Upper lobe of right lung (tissue), 1 donor: Measurements from ENCODE around the gene ISG20. TPM values are rescaled to one million over a fixed set of nuclear protein-coding genes. Genes with fewer than 3 reads are reported as not detected.

ENCODE experiments used
- ATAC-seq: fragments of 200-7000 bp; cut with Tn5 transposase; one replicate; pipeline ENCODE4 v1.9.1; 2020; ENCODE audit warnings: mild to moderate bottlenecking, moderate library complexity
- DNase-seq: peaks from one replicate; pipeline ENCODE4 v3.0.0-alpha.2; 2020
- H3K27ac ChIP-seq: fragments of 200-600 bp; one replicate; pipeline ENCODE4 v1.8.0; 2022
- H3K27me3 ChIP-seq: fragments of 200-600 bp; one replicate; pipeline ENCODE4 v1.8.0; 2022; ENCODE audit warnings: mild to moderate bottlenecking
- H3K36me3 ChIP-seq: fragments of 200-600 bp; one replicate; pipeline ENCODE4 v1.8.0; 2022
- H3K4me1 ChIP-seq: fragments of 200-600 bp; one replicate; pipeline ENCODE4 v1.8.0; 2022
- H3K4me3 ChIP-seq: fragments of 200-600 bp; one replicate; pipeline ENCODE4 v1.8.0; 2022; ENCODE audit warnings: mild to moderate bottlenecking
- H3K9me3 ChIP-seq: fragments of 200-600 bp; one replicate; pipeline ENCODE4 v1.8.0; 2022
- CTCF ChIP-seq: fragments of 200-600 bp; IDR thresholded peaks from one replicate; pipeline ENCODE4 v1.8.0; 2022; ENCODE audit warnings: antibody characterized with exemption
- intact Hi-C: fragments of 100-400 bp; cut with DNase I; formaldehyde crosslinking; loops from one replicate; pipeline ENCODE4 v1.11.0; 2022
- total RNA-seq: library from RNA; stranded (reverse); fragmentation: NEBNext Ultra II Directional; extraction: Animal tissue kit (Norgen Biotek cat#: 25700); gene quantifications from one replicate; pipeline ENCODE4 v1.2.1, GENCODE V29; 2021
- donor health status: DM: no; HTN: yes; CAD: no; lungs with severe emphysema.

ISG20 gene
- total RNA-seq, 1 donor from 2014 or later, result 34.9 TPM

- no peaks in the 10 kb centered on the region for H3K4me1 ChIP-seq
- DNase-seq, result no peak
- no peak overlapping the region for H3K4me3 ChIP-seq
- TF ChIP-seq CTCF, result no peak
- no peaks in the 10 kb centered on the region for H3K36me3 ChIP-seq
- no peaks in the 10 kb centered on the region for H3K9me3 ChIP-seq
- H3K27ac ChIP-seq, result no peak overlapping the region
- ATAC-seq, result no peak
- H3K27me3 ChIP-seq, result no peaks in the 10 kb centered on the region
- intact Hi-C loops, result no loop called here
These were observed 20.4 kb downstream of the ISG20 start for GRCh38 chr15:88658972-88659931.

DNA sequence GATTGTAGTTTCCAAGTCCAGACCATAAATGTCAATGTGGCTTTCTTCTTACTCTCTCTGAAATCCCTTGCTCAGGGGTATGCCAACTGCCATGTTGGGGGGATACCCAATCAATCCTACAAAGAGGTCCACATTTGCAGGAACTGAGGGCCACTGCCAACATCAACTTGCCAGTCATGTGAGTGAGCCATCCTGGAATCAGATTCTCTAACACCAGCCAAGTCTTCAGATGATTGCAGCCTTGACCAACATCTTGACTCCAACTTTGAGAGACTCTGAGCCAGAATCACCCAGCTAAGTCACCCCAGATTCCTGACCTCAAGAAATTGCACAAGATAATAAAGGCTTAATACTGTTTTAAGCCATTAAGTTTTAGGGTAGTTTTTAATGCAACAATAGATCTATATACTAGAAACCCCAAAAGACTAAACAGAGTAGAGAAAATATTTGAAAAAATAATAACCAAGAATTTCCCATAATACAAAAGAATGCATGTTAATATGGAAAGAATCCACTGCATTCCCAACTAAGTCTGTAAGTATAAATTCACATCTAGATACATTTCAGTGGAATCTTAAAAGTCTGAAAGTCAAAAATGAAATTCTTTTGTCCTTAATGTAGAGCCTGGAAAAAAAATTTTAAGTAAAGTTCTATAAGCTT, 22.4 kb downstream of the ISG20 start:
- H3K27ac ChIP-seq, result no peak overlapping the region
- no peaks in the 10 kb centered on the region for H3K4me1 ChIP-seq
- no peak overlapping the region for H3K4me3 ChIP-seq
- no peaks in the 10 kb centered on the region for H3K36me3 ChIP-seq
- ATAC-seq (no peak), DNase-seq (no peak)
- no peak for TF ChIP-seq CTCF
- H3K27me3 ChIP-seq, result no peaks in the 10 kb centered on the region
- H3K9me3 ChIP-seq, result no peaks in the 10 kb centered on the region
- intact Hi-C loops, result no loop called here

- DNase-seq (no peak), ATAC-seq (no peak)
- TF ChIP-seq CTCF, result no peak
- intact Hi-C loops, result no loop called here
- H3K4me3 ChIP-seq, result no peak overlapping the region
- H3K27me3 ChIP-seq, result no peaks in the 10 kb centered on the region
- no peak overlapping the region for H3K27ac ChIP-seq
- no peaks in the 10 kb centered on the region for H3K36me3 ChIP-seq
- no peaks in the 10 kb centered on the region for H3K4me1 ChIP-seq
- no peaks in the 10 kb centered on the region for H3K9me3 ChIP-seq
These were observed 23.1 kb downstream of the ISG20 start for GRCh38 chr15:88661761-88662556.

DNA sequence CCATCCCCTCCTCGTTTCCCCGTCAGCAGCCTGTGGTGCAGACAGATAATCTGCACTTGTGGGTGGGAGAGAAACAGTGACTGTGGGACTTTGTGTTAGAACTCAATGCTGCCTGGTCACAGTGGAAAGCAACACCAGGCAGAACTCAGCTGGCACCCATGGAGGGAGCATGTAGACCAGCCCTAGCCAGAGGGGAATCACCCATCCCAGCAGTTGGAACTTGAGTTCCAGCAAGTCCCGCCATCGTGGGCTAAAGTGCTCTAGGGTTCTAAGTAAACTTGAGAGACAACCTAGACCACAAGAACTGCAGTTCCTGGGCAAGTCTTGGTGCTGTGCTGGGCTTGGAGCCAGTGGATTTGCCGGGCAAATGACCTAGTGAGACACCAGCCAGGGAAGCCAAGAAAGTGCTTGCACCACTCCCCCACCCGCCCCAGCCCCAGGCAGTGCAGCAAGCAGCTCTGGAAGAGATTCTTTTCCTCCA, 24.4 kb downstream of the ISG20 start:
- no peak for TF ChIP-seq CTCF
- Histone ChIP-seq H3K4me1 (no peaks in the 10 kb centered on the region), H3K36me3 (no peaks in the 10 kb centered on the region), H3K27ac (no peak overlapping the region), H3K27me3 (no peaks in the 10 kb centered on the region), H3K9me3 (no peaks in the 10 kb centered on the region), H3K4me3 (no peak overlapping the region)
- ATAC-seq (no peak), DNase-seq (no peak)
- intact Hi-C loops, result no loop called here

- Histone ChIP-seq H3K27me3 (no peaks in the 10 kb centered on the region), H3K4me3 (no peak overlapping the region), H3K4me1 (no peaks in the 10 kb centered on the region), H3K27ac (no peak overlapping the region), H3K36me3 (no peaks in the 10 kb centered on the region), H3K9me3 (no peaks in the 10 kb centered on the region)
- DNase-seq, result no peak
- peak; percentile 67 for ATAC-seq
- TF ChIP-seq CTCF, result peak; percentile 54
- intact Hi-C loops, result no loop called here
These were observed 25.4 kb downstream of the ISG20 start for GRCh38 chr15:88664151-88664778.
